ENCODE measurements around the gene PMIS2. TPM values are rescaled to one million over a fixed set of nuclear protein-coding genes. Genes with fewer than 3 reads are reported as not detected.

Gene PMIS2
- total and polyA plus RNA-seq, 2 of the 8 experiments (the other 6 are each of a cell fraction or from before 2014, with no cell fraction given), result not detected

DNA sequence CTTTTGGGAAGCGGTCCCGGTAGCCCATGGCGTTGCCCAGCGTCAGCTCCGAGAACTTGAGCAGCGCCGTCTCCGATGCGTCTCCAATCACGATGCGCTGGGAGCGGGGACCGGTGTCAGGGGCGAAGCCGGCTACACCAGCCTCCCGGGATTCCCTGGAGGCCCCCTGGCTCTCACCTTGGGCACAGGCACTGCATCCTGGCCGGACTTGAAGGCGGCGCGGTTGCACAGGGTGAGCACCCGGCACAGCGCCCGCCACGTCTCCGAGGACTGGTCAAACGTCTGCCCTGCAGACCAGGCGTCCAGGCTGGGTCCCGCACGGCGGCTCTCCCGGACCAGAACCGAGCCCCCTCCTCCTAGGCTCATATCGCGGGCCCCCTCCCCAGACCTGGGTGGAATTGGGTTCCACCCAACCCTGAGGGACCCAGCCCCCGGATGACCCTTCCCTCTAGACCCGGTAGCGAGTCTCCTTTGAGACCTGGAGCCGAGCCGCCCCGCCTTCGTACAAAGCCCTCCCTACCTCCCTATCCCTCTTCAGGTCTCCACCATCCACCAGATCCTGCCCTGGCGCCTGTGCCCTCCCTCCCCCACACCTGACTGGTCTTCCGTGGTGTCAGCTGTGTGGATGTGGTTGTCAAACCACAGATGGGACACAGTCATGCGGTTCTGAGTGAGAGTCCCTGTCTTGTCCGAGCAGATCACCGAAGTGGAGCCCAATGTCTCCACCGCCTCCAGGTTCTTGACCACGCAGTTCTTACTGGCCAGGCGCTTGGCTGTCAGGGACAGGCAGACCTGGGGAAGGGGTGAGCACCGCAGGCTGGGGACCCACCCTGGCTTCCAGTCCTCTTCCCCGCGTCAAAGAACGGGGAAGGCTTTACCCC lies 27.3 kb upstream of the PMIS2 start:
- ChIA-PET CTCF (ENCODE audit: partially characterized antibody) (interaction anchor here (1.0 to 7.7 kb wide), 14 partner anchors 10 to 278 kb away, joined by 3 to 90 read pairs (median 4); partner anchors contain the start of genes HAUS5 and PMIS2), POLR2A (ENCODE audit: partially characterized antibody) (interaction anchor here (1.0 to 3.2 kb wide), 10 partner anchors 15 to 160 kb away, joined by 3 to 9 read pairs (median 5); partner anchors contain the start of genes COX6B1, ETV2 and HAUS5)
- H3K36me3 ChIP-seq (ENCODE audit: control insufficient read depth in 2 of 4, insufficient read depth in 4 of 4, low read length in 3 of 4), result no peaks in the 10 kb centered on the region
- no peak overlapping the region for H2BK120ac ChIP-seq (replicated peaks; ENCODE audit: low read depth, low read length)
- peaks cover 0 to 16% (median 12%) of the 10 kb centered on the region in 4 experiments; a peak in 5 of 7 replicates for H3K27me3 ChIP-seq (replicated peaks in 1 of 4; ENCODE audit: control insufficient read depth in 3 of 4, extremely low read depth in 1 of 4, insufficient read depth in 3 of 4, low read length in 3 of 4)
- peaks cover 0 to 6% (median 4%) of the 10 kb centered on the region in 4 experiments; a peak in 3 of 7 replicates for H3K4me1 ChIP-seq (replicated peaks in 1 of 4; ENCODE audit: control insufficient read depth in 3 of 4, insufficient read depth in 4 of 4, low read length in 3 of 4)
- H4K5ac ChIP-seq (ENCODE audit: insufficient read length, low read depth, low read length), result no peak overlapping the region
- peaks cover 4% of the 10 kb centered on the region; the same call in 1 of the 2 replicates for H3K23me2 ChIP-seq (ENCODE audit: low read depth, low read length)
- peak overlapping the region; percentile 42 to 92 for H3K4me2 ChIP-seq (ENCODE audit: insufficient read depth in 1 of 2, low read depth in 2 of 2, low read length in 2 of 2)
- 0 out of 2 replicates have a peak overlapping the region, but pooled peaks have one; percentile 69 for H2AK5ac ChIP-seq (ENCODE audit: low read depth, low read length)
- H3K4me3 ChIP-seq (ENCODE audit: extremely low read depth in 1 of 4, insufficient read depth in 2 of 4, low read depth in 3 of 4, low read length in 4 of 4), result peak overlapping the region; percentile 50 to 65 (median 62)
- no peak overlapping the region for H3K9ac ChIP-seq (replicated peaks in 1 of 4; ENCODE audit: extremely low read depth in 1 of 4, low read depth in 3 of 4, low read length in 3 of 4)
- no peak overlapping the region for H2BK5ac ChIP-seq (ENCODE audit: low read depth, low read length)
- H2AFZ ChIP-seq (ENCODE audit: low read length), result no peak overlapping the region
- no peak overlapping the region for H3K14ac ChIP-seq (ENCODE audit: insufficient read length)
- no peak for FAIRE-seq
- no peak overlapping the region for H2BK20ac ChIP-seq (ENCODE audit: low read length)
- H3K27ac ChIP-seq (ENCODE audit: low read depth, low read length), result no peak overlapping the region
- H4K91ac ChIP-seq (replicated peaks; ENCODE audit: insufficient read length, low read length), result no peak overlapping the region
- no peaks in the 10 kb centered on the region for H3K79me1 ChIP-seq (ENCODE audit: low read depth, low read length)
- no peak overlapping the region for H3K23ac ChIP-seq (ENCODE audit: insufficient read length)
- no peak overlapping the region for H3K18ac ChIP-seq (ENCODE audit: extremely low read depth, low read length)
- H3K4ac ChIP-seq (replicated peaks; ENCODE audit: insufficient read length, low read depth, low read length), result no peak overlapping the region
- H3K56ac ChIP-seq (replicated peaks; ENCODE audit: insufficient read length, low read depth, low read length), result no peak overlapping the region
- H3K9me3 ChIP-seq (ENCODE audit: insufficient read depth in 2 of 2, low read depth in 1 of 2, low read length in 1 of 2), result no peaks in the 10 kb centered on the region; a peak in 1 of 4 replicates
- no peak overlapping the region for H2BK15ac ChIP-seq (ENCODE audit: low read length)
- no peak for TF ChIP-seq TAF7 (optimal IDR thresholded peaks at IDR 0.05; ENCODE audit: borderline replicate concordance, low read depth, low read length)
- TF ChIP-seq GTF2F1 (IDR thresholded peaks at IDR 0.05; ENCODE audit: borderline replicate concordance, low read depth, low read length), result no peak
- peak; percentile 52; the same call in 1 of the 2 replicates for TF ChIP-seq E2F6 (IDR thresholded peaks at IDR 0.05)
- TF ChIP-seq FOSL1 (IDR thresholded peaks at IDR 0.05; ENCODE audit: insufficient read depth, low read depth, low read length), result no peak
- no peak for TF ChIP-seq HDAC2 (IDR thresholded peaks at IDR 0.05; ENCODE audit: borderline replicate concordance in 1 of 2, low read depth in 2 of 2, low read length in 2 of 2)
- TF ChIP-seq EGR1 (IDR thresholded peaks at IDR 0.05; ENCODE audit: borderline replicate concordance, low read depth, low read length), result no peak
- TF ChIP-seq SIN3A (conservative IDR thresholded peaks at IDR 0.05 in 1 of 2, IDR thresholded peaks at IDR 0.05 in 1 of 2; ENCODE audit: low read depth in 1 of 2, low read length in 2 of 2), result 0 out of 4 replicates have a peak, but pooled peaks of 1 of the 2 experiments have one; percentile 15
- TF ChIP-seq EP300 (IDR thresholded peaks at IDR 0.05; ENCODE audit: borderline replicate concordance in 1 of 2, low read depth in 2 of 2, low read length in 2 of 2), result no peak
- no peak for DNase-seq (ENCODE audit: low read depth in 1 of 2, low spot score in 2 of 2)
- H2BK12ac ChIP-seq (ENCODE audit: low read depth, low read length), result no peak overlapping the region
- H3K79me2 ChIP-seq (ENCODE audit: control insufficient read depth in 1 of 2, insufficient read depth in 2 of 2, low read length in 2 of 2), result no peaks in the 10 kb centered on the region
- peaks cover 7 to 8% of the 10 kb centered on the region in 2 experiments for H4K20me1 ChIP-seq (replicated peaks in 1 of 2; ENCODE audit: control insufficient read depth in 1 of 2, insufficient read depth in 2 of 2, low read length in 2 of 2)
- 41% methylated on average over 52 of the region's 53 CpGs; no CpG with 5 or more reads in 1 of the 2 experiments for WGBS, 2 experiments (ENCODE audit: extremely low coverage in 1 of 2, insufficient coverage in 1 of 2, insufficient read length in 1 of 2, insufficient replicate concordance in 2 of 2, low coverage in 1 of 2, low lambda C conversion rate in 2 of 2, missing lambda C conversion rate in 1 of 2)
- H4K8ac ChIP-seq (ENCODE audit: extremely low read depth, insufficient read depth, low read length), result peak overlapping the region; percentile 78
